ENCODE results near the gene COX5B.

- TF ChIP-seq PPARA (CRISPR knock-in tag; IDR thresholded peaks at IDR 0.05; ENCODE audit: borderline replicate concordance) (no peak), RARB (CRISPR knock-in tag; IDR thresholded peaks at IDR 0.05) (no peak), ZC3H10 (CRISPR knock-in tag; IDR thresholded peaks at IDR 0.05) (no peak), CSDC2 (CRISPR knock-in tag; IDR thresholded peaks at IDR 0.05) (no peak)
These were observed 28.0 kb upstream of the COX5B start for GRCh38 chr2:97617911-97618310.

Data from SK-N-SH treated with all-trans-retinoic acid at 6 μM for 48 hours (cell line).